Activated naive CD4-positive, alpha-beta T cell treated with anti-CD3 and anti-CD28 coated beads, Interleukin-2, amount 50 U/mL, for 16 hours (primary cell): ENCODE results near the gene ZNF3.

Experiments
- DNase-seq: peaks from one replicate; pipeline ENCODE4 v3.0.0-alpha.2; 2020

ZNF3 gene

DNA sequence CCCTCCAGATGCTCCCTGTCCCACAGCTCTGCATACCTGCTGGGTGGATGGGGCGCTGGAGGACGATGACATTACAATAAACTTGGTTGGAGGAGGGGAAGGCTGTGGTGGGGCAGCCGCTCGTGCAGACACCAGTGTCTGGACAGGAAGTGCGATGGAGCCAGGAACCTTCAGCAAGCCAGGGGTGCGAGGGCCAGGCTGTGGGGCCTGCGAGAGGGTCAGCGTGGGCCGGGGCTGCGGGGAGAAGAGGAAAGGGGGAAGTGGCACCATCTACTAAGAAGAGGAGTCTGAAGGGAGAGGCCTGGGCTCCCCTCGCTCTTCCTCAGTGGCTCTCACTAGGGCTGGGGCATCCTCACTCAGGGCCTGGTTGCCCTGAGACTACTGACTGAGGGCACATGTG is 26.4 kb upstream of the ZNF3 start:
- DNase-seq = no peak

DNA sequence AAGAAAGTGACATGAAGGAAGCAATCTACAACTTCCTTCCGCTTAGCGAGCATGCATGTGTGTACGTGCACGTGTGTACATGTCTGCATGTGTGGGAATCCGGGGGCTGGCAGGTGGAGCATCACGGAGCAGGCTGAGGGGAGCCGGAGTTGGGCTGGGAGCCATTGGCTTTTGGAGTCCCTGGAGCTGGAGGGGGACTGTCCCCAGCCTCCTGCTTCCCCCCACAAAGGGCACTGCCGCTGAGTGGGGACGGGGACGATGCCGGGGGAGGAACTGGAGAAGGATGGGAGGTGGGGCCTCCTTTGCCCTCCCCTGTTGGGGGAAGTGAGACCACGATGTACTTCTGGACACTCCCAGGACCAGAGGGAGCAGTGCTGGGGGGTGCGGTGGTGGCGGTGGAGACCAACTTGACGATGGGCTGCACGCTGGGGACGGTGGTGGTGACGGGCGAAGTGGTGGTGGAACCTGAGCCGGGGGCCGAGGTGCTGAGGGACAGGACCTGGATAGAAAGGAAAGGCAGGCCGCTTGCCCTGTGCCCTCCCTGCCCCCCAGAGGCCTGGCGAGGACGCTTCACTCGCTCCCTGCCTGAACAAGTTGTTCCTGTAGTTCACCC is 25.7 kb upstream of the ZNF3 start:
- DNase-seq = no peak

DNA sequence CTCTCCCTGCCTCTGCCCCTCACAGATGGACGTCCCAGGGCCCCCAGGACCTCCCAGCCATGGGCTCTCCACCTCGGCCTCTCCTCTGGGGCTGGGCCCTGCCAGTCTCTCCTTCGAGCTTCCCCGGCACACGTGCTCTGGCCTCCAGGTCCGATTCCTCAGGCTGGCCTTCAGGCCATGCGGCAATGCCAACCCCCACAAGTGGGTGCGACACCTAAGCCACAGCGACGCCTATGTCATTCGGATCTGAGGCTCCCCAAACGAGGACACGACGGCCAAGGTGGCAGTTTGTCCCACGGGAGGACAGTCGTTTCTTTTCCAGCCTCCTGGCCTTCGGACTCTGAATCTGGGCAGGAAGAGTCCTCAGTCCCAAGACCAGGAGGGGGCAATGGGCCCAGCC is 25.1 kb upstream of the ZNF3 start:
- no peak for DNase-seq

DNA sequence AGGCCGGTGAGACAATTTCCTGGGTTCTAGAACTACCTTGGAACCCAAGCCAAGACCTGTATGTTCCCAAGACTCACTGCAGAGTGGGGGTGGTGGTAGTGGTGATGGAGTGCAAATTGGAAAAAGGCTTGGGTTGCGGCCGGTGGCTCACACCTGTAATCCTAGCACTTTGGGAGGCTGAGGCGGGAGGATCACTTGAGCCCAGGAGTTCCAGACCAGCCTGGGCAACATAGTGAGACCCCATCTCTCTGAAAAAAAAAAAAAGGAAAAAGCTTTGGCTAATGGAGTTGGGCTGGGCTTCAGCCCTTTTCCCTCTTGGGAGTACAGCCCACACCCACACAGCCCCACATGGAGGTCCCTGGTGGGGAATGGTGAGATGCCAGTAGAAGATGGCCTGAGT is 24.0 kb upstream of the ZNF3 start:
- no peak for DNase-seq

DNA sequence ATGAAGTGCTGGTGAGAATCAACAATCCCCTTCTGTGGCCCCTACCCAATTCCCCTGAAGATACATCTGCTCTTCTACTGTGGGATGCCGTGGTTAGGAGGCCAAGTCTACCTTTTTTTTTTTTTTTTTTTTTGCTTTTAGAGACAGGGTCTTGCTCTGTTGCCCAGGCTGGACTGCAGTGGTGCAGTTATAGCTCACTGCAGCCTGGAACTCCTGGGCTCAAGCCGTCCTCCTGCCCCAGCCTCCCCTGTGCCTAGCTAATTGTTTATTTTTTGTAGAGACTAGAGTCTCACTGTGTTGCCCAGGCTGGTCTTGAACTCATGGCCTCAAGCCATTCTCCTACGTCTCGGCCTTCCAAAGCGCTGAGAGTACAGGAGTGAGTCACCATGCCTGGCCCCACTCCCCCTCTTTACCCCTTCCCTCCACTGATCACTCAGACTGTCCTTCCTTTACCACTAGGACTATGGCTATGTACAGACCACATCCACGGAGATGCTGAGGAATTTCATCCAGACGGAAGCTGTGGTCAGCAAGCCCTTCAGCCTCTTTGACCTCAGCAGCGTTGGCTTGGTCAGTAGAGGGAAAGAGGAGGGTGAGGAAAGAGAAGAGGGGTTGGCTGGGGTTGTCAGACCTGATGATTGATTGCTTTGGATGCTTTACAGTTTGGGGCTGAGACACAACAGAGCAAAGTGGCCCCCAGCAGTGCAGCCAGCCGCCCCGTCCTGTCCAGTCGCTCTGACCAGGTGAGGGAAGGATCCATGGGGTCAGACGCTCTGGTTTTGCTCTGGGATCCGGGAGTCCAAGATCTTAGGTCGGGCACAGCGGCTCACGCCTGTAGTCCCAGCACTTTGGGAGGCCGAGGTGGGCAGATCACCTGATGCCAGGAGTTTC is 21.7 kb upstream of the ZNF3 start:
- DNase-seq = no peak

DNA sequence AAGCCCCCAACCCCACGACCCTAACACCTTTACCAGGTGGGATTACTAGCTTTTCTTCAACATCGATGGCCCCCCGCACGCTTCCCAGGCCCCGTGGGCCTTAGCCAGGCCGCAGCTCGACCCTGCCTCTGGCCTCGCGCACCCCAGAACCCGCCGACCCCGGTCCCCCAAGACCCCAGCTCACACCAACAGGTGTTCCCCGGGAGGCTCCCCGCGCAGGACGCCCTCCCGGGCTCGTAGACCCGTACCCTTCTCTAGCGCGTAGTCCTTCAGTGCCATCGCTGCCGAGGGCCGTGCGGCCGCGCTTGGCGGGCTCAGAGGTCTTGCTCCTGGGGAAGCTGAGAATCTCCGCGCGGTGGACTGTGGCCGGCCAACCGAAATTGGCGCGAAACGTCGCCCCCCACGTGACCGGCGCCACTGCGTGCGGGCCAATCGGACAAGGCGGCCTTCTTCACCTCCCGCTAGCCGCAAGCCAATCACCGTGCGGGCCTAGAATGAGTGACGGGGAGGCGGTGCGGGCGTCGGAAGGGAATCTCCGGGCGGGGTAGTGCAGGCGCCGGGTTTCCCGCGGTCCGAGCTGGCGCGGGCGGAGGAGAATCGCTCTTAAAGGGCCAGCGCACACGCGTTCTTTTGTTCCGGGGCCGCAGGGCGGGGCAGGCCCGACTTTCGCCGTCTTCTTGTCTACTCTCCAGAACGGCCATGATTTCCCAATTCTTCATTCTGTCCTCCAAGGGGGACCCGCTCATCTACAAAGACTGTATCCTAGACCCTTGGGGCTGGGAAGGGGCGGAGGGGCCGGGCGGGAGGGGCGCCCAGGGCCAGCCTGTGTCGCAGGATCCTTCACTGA is 19.7 kb upstream of the ZNF3 start, which contains the start of the genes AP4M1 and MCM7:
Gene AP4M1 (plus strand): TSS at position 628 of the 847 bp plus-strand sequence. CDS start 72 bp downstream, at position 700.
Gene MCM7 (minus strand): TSS at position 382 of the 847 bp plus-strand sequence. CDS start 103 bp downstream, at position 279.
- DNase-seq = peak; percentile 95

DNA sequence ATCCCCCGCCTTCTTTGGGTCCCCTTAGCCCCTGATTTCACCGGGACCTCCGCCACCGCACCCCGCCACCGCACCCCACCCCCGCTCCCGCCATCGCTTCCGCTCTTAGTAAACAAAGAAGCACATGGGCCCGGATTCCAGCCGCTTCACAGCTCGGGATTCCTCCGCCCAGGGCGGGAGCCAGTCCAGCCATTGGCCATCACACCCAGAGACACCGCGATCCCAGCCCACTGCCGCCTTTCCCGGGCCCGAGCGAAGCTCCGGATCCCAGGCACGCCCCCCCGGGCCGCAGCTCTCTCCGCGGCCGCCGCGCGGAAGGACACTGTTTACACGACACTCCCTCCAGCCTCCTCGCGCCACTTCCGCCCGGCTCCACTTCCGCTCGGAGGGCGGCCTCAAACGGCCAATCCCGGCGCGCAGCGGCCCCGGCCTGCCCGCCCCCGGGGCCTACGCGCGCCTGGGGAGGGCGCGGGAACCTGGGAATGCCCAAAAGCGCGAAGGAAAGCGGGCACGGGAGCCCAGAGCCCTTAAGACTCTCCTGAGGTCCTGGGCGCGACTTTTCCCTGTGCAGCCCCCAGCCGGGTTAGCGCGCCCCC is 19.0 kb upstream of the ZNF3 start:
- peak; percentile 87 for DNase-seq

DNA sequence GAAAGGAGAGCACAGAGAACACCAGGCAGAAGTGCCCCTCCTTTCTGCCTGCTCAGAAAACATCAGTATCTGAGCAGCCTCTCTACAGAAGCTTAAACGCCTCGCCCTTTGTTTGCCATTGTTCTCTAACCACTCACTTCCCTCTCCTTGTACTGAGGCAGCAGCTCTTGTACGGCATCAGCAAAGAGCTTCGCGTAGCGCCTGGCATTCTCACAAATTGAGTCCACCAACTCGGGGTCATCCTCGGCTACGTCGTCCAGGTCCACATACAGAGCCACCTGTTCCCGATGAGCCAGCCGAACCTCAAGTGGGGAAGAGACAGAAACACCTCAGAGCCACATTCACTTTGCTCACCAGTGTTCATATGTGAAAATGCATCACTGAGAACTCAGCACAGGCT is 17.9 kb upstream of the ZNF3 start:
- no peak for DNase-seq

DNA sequence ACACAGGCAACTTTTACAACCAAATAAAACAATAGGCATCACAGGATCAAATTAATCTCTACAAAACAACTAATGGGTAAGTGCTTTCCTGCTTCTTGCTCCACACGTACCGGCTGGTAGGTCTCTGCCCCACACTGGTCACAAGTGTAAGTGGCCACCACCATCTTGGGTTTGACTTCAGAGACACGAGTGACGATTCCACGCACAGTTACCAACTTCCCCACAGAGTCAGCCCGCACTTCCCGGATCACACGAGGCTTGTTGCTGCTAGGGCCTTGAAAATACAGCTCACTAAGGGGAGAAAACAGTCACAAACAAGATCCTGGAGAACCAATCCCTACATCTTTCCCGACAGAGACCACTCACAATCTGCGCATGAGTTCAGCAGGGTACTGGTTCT is 17.4 kb upstream of the ZNF3 start:
- no peak for DNase-seq

DNA sequence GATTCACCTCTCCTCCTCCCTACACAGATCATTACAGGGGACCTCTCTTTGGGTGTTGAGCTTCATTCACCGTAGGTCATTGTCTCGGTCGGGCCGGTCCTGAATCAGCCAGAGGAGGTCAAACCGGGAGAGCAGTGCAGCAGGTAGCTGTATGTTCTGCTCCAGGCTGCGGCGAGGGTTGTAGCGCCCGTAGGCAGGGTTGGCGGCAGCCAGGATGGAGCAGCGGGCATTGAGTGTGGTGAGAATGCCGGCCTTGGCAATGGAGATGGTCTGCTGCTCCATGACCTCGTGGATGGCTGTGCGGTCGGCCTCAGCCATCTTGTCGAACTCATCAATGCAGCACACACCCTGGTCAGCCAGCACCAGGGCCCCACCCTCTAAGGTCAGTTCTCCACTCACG is 14.2 kb upstream of the ZNF3 start:
- no peak for DNase-seq

DNA sequence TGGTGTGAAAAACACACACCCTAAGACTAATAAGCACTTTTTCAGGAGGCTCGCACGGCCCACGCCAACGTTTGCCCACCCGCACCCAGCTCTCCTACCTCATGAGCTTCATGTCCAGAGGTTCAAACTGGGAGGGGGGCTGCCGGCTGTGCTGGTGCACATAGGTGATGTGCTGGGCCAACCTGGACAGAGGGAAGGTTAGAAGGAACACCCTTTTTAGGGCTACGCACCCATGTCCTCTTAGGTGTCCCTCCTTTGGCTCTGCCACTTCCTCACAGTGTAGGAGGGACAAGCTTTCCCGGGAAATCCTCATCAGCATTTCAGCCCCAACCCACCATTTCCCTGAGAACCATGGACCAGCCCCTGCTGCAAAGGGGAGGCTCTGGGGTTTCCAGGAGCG is 13.8 kb upstream of the ZNF3 start:
- DNase-seq = no peak

DNA sequence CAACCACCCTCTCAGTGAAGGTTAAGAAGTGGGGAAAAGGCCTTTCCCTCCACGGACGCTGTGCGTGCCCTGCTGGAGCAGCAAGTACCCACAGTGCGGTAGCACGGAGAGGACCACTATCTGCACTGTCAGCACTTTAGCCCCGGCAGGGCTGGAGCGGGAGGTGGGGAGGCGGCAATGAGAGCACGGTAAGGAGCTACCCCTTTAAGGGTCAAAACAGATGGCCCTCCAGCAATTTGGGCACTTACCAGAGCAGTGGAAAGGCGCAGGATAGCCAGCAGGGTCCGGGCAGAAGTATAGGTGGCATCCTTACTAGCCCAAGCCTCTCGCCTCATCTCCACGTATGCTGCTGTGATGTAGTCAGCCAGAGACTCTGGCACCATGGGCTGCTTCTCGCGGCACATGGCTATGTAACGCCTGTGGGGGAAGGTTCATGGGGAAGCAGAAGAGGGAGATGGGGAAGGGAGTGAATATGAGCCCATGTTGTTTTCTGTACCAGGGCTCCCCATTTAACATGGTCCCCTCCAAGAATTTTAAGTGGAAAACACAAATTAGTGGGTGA is 12.5 kb upstream of the ZNF3 start:
- no peak for DNase-seq

DNA sequence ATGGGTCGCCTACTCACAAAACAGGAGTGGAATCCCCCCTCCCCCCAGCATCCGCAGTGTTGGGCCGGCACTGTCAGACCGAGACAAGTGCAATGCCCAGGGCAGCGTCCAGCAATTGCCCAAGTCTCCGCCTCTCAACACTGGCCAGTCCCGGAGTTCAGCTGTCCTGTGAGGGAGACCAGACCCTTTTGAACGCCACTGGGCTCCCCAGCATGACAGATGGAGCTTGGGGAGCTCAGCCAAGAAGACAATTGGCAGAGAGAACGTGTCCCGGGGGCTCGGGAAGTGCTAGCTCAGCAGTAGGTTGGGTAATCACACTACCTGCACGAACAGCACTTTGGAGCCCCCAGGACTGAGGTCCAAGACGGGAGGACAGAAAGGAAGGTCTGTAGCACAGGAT is 12.0 kb upstream of the ZNF3 start:
- no peak for DNase-seq

DNA sequence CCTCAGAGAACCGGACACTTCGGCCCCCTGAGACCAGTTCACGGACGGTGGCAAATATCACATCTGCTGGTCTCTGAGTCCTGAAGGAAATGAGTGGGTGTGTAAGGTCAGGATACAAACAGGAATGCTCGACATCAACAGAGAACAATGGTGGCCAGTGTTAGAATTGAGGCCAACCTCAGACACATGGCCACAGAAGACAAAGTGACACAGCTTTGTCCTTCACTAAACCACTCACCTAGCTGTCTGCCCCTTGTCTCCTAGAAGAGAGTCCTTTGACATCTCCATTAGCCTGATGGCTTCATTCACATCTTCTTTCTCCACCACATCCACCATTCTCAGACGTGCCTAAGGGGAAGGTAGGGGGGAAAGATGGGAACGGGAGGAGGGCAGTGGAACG is 11.5 kb upstream of the ZNF3 start:
- no peak for DNase-seq

DNA sequence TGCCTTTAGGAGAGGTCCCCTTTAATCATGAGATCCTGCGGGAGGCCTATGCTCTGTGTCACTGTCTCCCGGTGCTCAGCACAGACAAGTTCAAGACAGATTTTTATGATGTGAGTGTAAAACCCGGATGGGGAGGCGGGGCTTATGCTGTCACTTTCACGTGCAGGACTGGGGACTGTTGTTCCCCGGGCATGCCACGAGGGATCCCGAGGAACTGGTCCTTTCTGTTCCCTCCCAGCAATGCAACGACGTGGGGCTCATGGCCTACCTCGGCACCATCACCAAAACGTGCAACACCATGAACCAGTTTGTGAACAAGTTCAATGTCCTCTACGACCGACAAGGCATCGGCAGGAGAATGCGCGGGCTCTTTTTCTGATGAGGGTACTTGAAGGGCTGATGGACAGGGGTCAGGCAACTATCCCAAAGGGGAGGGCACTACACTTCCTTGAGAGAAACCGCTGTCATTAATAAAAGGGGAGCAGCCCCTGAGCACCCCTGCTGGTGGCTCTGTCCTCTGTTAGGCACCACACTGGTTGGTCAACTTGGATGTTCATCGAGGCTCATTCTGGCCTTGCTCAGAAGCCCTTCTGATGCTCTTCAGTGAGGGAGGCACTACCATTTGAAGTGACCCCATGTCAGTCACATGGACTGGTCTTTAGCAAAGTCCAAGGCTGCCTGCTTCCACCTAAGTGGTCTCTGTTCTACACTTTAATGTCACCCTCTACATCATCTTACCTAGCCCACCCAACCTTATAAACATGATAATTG is 10.1 kb upstream of the ZNF3 start:
- DNase-seq = no peak

DNA sequence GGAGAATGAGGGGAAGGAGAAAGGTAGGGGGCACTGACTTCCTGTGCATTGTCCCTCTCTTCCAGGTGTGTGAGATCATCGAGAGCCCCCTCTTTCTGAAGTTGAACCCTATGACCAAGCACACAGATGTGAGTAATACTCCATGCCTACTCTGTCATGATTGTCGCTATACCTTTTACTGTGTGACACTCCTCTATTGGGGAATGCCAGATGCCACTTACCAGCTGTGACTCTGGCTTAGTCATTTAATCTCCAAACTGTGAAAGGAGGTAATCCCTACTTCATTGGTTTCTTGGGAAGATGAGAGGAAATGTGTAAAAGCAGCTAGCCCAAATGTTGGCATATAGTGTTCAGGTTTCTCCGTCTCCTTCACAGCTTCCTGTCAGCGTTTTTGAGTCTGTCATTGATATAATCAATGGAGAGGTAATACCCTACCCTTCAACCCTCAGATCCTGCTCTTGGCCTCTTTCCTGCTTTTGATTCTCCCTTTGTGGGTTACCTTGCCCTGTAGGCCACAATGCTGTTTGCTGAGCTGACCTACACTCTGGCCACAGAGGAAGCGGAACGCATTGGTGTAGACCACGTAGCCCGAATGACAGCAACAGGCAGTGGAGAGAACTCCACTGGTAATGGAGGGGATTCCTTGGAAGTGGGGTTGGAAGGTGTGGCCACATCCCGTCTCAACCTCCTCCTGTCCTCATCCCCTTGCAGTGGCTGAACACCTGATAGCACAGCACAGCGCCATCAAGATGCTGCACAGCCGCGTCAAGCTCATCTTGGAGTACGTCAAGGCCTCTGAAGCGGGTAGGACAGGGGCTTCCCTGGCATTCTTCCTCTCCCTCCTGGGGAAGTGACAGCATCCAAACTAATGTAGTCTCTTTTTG is 9.2 kb upstream of the ZNF3 start:
- no peak for DNase-seq

DNA sequence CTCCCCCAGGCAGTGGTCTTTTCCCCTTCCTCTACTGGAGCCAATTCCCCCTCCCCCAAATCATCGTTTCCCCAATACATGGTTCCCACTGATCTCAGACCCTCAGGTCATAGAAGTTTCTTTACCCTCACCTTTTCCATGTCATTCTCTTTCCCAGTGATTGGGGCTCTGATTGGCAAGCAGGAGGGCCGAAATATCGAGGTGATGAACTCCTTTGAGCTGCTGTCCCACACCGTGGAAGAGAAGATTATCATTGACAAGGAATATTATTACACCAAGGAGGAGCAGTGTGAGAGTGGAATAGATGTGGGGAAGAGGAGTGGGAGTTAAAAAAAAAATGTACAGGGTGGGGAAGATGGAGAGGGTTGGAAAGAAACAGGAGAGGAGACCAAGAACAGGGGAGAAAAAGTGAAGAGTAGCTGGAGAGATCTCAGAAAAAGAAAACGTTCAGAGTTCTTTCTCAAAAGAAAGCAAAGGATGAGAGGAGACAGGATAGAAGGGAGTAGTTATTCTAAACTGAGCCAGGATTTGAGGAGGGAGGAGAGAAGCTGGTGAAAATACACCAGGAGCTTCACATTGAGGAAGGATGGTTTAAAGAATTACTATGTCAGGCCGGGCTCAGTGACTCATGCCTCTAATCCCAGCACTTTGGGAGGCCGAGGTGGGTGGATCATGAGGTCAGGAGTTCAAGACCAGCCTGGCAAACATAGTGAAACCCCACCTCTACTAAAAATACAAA is 8.1 kb upstream of the ZNF3 start:
- no peak for DNase-seq

DNA sequence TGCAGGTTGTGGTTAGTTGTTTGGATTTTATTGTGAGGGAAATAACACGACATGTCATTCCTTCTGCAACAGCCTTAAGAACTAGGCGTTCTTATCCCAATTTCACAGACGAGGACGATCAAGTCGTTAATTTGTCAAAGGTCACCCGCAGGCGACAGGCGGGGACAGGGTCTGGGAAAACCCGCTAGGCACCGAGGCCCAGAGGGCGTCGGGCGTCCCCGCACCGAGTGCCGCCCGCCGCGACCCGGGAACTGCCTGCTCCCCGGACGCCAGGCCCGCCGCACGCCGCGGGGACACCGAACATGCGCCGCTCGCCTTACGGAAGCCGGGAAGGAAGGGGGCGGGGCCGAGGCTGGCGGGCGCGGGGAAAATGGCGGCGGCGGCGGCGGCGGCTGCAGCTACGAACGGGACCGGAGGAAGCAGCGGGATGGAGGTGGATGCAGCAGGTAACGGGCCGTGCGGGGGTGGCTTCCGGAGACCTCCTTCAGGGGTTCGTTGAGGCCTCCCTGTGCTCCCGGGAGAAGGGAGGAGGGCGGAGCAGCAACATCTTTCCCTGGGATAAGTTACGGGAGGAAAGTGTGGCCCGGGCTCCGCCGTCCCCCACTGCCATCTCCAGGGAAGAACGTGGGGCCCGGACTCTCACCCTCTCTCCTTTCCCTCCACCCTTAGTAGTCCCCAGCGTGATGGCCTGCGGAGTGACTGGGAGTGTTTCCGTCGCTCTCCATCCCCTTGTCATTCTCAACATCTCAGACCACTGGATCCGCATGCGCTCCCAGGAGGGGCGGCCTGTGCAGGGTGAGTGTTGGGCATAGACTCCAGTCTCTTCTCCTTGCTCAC is 7.3 kb upstream of the ZNF3 start, which contains the start of gene COPS6:
Gene COPS6 (plus strand): TSS at position 349 of the 837 bp plus-strand sequence. CDS start 22 bp downstream, at position 371.
- DNase-seq = peak; percentile 88

DNA sequence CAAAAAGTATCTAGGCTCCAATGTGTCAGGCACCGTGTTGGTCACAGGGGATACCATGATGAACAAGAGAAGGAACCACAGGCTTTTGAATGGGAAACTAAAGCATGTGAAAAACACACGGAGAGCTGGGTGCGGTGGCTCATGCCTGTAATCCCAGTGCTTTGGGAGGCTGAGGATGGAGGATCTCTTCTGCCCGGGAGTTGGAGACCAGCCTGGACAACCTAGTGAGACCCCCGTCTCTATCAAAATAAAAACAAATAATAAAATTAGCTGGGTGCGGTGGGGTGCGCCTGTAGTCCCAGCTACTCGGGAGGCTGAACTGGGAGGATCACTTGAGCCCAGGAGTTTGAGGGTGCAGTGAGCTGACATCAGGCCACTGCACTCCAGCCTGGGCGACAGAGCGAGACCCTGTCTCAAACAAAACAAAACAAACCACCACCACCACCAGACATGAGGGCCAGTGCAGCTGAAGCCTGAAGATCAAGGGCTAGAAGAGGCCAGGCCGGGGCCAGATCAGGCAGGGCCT is 6.6 kb upstream of the ZNF3 start:
- DNase-seq = no peak
